ENCODE data around the gene TRABD.

TRABD gene

DNA sequence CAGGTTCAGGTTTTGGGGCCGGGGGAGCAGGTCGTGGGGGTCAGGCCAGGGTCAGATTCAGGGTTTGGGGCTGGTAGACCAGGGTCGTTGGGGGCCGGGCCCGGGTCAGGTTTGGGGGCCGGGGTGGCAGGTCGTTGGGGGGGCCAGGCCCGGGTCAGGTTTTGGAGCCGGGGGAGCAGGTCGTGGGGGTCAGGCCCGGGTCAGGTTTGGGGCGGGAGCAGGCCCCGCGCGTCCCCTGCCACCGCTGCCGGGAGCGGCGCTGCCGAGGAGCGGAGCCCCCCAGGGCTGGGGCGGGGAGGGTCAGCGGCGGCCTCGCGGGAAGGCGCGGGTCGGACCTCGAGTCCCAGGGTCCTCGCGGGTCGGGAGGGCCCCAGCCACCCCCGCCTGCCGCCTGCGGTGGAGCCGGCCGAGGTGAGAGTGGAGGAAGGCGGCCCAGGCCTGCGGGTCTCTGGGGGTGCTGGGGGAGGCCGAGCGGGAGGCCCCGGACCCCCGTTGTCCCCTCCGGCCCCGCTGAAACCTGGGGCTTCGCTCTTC is 535 bp downstream of the TRABD start:
- DNase-seq (ENCODE audit: low read depth in 2 of 3, low spot score in 2 of 3), result no peak

DNA sequence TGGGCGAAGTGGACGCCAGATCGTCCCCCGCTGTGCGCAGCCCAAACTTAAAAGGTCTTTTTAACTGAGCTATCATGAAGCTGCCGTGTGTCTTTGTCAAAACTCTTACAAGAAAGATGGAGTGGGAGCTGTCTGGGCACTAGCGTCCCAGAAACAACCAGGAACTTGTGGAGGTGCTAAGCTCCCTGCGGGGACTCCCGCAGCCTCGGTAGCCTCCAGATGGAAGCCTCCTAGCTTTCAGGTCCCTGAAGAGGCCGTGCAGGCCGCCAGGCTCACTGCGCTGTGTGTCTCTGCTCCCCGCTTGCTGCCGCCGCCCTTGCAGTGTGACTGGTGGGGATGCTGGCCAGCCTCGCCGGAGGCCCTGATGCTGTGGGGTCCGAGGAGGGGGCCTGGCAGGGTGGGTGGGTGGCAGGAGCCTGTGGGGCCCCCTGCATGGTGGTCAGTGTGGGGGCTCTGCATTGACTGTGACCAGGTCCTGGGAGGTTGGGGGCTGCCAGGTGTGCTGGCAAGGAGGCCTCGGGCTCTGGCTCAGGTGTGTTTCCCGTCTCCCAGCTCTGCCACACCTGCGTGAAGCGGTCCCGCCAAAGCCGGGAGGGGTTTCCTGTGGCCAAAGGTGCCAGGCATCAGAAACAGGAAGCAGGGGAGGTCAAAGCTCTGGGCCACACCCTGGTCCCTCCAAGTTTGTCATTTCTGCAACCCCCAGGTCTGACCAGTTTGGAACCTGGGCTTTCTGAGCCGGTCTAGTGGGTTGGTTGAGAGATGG is 1.2 kb downstream of the TRABD start:
- no peak for DNase-seq (ENCODE audit: low read depth in 2 of 3, low spot score in 2 of 3)

DNA sequence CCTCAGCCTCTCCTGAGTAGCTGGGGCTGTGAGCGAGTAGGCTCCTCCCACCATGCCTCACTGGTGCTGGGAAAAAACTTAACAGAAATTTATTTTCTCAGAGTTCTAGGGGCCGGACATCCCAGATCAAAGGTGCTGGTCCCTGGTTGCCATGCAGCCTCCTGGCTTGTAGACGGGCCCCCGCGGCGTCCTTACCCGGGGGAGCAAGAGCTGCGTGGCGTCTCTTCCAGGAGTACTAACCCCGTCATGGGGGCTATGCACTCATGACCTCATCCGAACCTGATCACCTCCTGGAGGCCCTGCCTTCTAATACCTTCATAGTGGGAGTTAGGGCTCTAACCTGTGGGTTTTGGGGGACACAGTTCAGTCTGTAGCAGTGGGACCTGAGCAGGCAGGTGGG is 2.6 kb downstream of the TRABD start:
- DNase-seq (ENCODE audit: low read depth in 2 of 3, low spot score in 2 of 3), result no peak

GRCh38 chr22:50189184-50189848 is 3.6 kb downstream of the TRABD start:
- no peak for DNase-seq (ENCODE audit: low read depth in 2 of 3, low spot score in 2 of 3)

DNA sequence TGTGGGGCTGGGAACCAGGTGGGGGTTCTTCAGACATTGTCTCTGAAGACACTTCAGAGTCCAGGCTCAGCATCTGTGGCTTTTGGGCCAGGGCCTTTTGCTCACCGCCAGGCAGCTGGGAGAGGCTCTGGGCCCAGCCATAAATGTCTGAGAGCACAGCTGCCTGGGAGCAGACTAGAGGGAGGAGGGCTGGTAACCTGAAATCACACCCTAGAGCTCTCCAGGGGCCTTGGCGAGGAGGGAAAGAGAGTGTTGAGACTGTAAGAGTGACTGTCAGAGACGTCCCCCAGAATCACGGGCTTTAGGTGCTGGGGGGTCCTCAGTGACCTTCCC is 4.1 kb downstream of the TRABD start:
- DNase-seq (ENCODE audit: low read depth in 2 of 3, low spot score in 2 of 3), result no peak

DNA sequence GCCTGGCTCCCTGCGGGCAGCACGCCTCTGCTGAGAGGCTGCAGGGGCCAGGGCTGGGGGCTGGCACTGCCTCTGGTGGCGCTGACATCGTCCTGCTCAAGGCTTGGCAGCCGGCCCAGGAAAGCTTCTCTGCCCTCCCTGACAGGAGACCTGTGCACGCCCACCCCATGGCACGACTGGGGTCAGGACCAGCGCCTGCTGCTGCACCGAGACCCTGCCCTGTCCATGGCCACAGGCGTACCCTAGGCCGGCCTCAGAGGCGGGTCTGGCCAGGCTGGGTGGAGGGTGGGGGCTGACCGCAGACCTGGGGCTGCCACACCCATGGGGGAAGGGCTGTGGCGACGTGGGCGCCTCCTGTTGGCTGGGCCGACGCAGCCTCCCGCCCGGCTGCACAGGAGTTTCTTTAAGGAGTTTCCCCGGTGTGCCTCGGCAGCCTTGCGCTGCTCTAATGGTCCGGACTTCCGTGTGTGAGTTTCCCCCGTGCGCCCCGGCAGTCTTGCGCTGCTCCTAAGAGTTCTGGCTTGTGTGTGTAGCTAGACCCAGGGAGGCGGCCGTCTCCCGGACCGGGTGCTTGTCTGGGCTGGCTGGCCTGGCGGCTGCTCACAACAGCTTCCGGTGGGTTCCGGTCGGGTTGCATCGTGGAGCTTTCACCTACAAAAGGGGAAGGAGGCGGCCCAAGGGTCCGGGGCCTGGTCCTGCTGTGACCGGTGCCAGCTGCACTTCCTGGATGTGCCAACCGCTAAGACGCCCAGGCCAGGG is 4.6 kb downstream of the TRABD start:
- peak in 2 of 3 experiments; percentile 59 to 71 for DNase-seq (ENCODE audit: low read depth in 2 of 3, low spot score in 2 of 3)

DNA sequence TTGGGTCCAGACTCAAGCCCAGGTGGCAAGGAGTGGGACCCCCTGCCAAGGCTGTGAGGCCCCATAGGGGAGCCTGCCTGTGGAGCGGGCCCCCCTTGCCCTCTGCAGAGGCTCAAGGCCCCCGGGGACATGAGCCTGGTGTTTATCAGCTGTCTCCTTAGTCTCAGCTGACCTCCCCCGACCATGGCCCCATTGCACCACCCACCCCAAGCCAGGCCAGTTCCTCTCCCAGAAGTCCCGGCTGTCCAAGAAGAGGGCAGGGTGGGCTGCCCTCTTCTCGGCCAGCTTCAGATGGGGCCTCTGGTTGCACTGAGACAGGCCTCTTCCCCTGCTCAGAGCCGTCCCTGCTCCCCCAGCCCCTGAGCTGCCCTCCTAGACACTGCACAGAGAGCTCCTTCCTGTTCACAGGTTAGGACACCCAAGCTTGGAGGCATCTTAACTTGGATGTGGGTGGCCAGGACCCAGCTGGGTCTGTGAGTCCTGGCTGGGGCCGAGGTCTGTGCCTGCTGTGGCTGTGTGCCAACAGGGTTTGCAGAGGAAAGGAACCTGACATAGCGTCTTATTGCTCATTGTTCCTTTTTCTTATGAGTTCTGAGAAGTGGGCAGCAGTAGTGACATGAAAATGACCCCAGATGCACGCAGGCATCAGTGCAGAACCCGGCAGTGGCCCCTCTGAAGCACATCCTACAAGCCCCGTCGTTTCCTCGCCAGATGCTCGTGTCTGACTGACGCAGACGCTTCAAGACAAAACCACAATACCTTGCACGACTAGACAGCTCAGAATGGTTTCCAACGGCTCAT is 5.4 kb downstream of the TRABD start:
- DNase-seq (ENCODE audit: low read depth in 2 of 3, low spot score in 2 of 3), result no peak

GRCh38 chr22:50192436-50193204 is 6.9 kb downstream of the TRABD start:
- no peak for DNase-seq (ENCODE audit: low read depth in 2 of 3, low spot score in 2 of 3)

- DNase-seq (ENCODE audit: low read depth in 2 of 3, low spot score in 2 of 3), result no peak
These were observed 7.9 kb downstream of the TRABD start for GRCh38 chr22:50193621-50194020.

GRCh38 chr22:50194037-50194805 is 8.5 kb downstream of the TRABD start:
- DNase-seq (ENCODE audit: low read depth in 2 of 3, low spot score in 2 of 3), result no peak

- DNase-seq (ENCODE audit: low read depth in 2 of 3, low spot score in 2 of 3), result no peak
These were observed 10.5 kb downstream of the TRABD start for GRCh38 chr22:50196256-50196655.

DNA sequence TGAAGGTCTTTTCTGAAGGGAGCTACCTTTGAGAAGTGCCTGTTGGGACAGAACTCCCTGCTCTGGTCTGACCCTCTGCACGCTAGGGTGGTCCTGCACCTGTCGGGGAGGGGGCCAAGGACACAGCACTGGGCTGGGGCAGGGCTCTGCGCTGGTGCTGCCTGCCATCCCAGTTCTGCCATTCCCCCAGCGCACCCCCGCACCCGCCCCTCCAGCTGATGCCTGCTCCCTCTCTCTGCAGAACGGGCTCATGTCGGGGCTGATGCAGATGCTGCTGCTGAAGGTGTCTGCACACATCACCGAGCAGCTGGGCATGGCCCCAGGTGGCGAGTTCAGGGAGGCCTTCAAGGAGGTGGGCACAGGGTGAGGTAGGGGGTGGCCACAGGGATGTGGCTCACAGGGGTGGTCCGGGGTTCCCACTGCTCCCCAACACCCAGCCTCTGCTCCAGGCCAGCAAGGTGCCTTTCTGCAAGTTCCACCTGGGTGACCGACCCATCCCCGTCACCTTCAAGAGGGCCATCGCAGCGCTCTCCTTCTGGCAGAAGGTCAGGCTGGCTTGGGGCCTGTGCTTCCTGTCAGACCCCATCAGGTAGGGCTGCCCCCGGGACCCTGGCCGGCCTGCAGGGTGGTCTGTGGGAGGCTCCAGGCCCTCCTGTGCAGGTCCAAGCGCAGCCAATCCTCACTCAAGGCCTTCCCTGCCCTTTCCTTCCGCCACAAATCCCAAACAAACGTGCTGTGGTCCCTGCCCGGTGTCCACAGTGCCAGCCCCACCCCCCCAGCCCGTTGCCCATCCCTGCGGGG is 11.5 kb downstream of the TRABD start:
- no peak for DNase-seq (ENCODE audit: low read depth in 2 of 3, low spot score in 2 of 3)

DNA sequence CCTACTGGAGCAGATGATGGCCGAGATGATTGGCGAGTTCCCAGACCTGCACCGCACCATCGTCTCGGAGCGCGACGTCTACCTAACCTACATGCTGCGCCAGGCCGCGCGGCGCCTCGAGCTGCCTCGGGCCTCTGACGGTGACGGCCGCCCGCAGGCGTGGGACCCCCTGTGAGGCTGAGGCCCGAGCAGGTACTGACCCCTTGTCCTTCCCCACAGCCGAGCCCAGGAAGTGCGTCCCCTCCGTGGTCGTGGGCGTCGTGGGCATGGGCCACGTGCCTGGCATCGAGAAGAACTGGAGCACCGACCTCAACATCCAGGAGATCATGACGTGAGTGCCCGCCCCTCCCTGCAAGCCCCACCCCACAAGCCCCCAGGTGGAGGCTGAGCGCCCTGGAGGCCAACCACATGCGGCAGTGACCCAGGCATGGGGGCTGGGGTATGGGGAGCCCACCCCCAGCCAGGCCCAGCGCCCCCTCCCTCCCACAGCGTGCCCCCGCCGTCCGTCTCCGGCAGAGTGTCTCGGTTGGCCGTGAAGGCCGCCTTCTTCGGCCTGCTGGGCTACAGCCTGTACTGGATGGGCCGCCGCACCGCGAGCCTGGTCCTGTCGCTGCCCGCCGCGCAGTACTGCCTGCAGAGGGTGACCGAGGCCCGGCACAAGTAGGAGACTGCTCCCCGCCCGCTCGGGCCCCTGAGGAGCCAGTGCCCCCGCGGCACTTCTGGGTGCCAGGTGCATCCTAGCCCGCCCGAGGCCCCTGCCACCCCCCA is 12.3 kb downstream of the TRABD start:
- no peak for DNase-seq (ENCODE audit: low read depth in 2 of 3, low spot score in 2 of 3)

- no peak for DNase-seq (ENCODE audit: low read depth in 2 of 3, low spot score in 2 of 3)
These were observed 12.9 kb downstream of the TRABD start for GRCh38 chr22:50198624-50199017.

DNA sequence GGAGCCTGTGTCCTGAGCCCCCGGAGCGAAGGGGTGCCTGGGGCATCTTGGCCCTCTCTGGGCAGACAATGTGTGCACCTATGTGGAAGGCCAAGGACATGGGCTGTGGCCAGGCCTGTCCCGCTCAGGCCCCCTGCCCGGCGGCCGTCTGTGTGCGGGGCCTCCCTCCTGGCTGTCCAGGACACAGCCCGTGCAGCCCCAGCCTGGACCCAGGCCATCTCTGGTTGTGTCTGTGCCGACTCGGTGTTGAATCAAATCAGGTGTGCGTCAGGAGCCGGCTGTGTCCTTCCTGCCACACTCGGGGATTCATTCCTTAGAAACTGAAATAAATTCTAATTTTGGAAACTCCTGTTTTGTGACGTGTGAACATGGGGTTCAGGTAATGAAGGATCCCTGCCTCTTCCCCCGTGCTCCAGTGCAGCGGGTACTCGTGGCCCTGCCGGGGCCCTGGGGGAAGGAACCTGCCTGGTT is 13.6 kb downstream of the TRABD start:
- DNase-seq (ENCODE audit: low read depth in 2 of 3, low spot score in 2 of 3), result no peak

DNA sequence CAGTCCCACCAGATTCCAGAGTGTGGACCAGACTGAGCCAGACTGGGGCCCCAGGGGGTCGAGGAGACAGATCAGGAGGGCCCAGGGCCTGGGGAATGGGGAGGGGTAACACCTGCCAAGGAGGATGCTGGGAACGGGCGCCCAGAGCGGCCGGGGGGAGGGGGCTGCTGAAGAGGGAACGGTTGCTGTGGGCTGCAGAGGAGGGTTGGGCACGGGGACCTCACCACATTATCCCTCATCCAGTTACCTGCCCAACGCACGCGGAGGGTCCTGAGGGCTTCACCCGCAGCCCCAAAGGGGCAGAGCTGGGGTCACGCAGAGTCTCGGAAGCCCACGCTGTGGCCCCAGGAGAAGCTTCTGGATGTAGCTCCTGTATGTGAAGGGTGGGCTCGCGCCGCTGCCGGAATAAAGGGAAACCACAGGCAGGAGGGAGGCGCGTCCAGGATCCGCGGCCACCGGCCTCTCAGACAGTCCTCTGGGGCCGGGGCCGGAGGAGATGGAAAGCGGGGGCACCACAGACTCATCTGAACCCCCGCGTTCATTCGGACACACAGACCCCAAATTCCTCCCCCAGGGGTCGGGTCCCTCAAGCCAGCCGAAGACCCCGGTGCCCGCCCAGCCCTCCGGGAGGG is 14.2 kb downstream of the TRABD start:
- no peak for DNase-seq (ENCODE audit: low read depth in 2 of 3, low spot score in 2 of 3)

DNA sequence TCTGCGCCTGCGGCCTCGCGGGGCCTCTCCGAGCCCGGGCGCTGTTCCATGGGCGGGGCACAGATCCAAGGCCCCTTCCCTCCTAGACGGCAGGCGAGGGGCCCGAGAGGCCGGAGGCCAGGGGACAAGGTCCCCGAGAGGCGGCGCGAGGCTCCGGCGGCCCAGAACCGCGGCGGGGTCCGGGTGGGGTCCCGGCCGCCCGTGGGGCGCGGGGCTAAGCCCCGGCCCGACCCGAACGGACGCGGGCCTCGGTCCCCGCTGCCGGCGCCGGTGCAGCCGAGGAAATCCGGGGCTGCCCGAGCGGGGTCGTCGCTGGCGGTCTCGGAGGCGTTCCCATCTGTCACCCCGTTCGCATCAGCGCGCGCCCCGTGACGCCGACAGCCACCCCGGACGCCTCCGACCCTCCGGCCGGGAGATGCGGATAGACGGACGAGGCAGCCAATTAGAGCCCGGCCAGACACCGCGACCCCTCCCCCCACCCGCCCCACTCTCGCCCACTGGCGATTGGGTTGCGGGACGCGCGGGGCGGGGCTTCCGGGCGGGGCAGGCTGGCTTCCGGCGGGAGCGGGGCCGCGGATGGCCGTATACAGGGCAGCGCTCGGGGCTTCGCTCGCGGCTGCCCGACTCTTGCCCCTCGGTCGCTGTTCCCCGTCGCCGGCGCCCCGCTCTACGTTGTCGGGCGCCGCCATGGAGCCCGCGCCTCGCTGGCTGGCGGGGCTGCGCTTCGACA is 14.9 kb downstream of the TRABD start, which contains the start of gene SELENOO:
Gene SELENOO, plus strand, starts transcription at position 551 of the 730 bp plus-strand sequence. Its CDS starts 26 bp downstream, at position 577.
- peak; percentile 78 to 81 (median 79) for DNase-seq (ENCODE audit: low read depth in 2 of 3, low spot score in 2 of 3)
